ENCODE data around the gene MYLK3.
"Not testable (repeated sequence)": the region's sequence is repeated elsewhere in the genome, so short reads cannot be mapped to it uniquely, and the experiment has no call there.

MYLK3 gene

GRCh38 chr16:46747777-46748651 lies at the start of gene MYLK3:
MYLK3 (minus strand) TSS chr16:46748344; CDS start chr16:46748193, 151 bp downstream.
- no peak for DNase-seq

- no peak for DNase-seq
Measured at GRCh38 chr16:46797501-46797900, 49.4 kb upstream of the MYLK3 start.

- DNase-seq, result no peak
Measured at GRCh38 chr16:46796764-46797269, 48.7 kb upstream of the MYLK3 start.

GRCh38 chr16:46793841-46794240 lies 45.7 kb upstream of the MYLK3 start:
- DNase-seq, result no peak

- DNase-seq, result no peak
Measured at GRCh38 chr16:46790599-46791270, 42.6 kb upstream of the MYLK3 start.

- peak; percentile 78 for DNase-seq
Measured at GRCh38 chr16:46789499-46790414, 41.6 kb upstream of the MYLK3 start.

GRCh38 chr16:46788891-46789474 lies 40.8 kb upstream of the MYLK3 start:
- no peak for DNase-seq

- DNase-seq, result no peak
Measured at GRCh38 chr16:46787909-46788308, 39.8 kb upstream of the MYLK3 start.

GRCh38 chr16:46785076-46785845 lies 37.1 kb upstream of the MYLK3 start:
- no peak for DNase-seq

GRCh38 chr16:46784569-46784968 lies 36.4 kb upstream of the MYLK3 start:
- DNase-seq, result not testable (repeated sequence)

- no peak for DNase-seq
Measured at GRCh38 chr16:46783800-46784199, 35.7 kb upstream of the MYLK3 start.

GRCh38 chr16:46782320-46782719 lies 34.2 kb upstream of the MYLK3 start:
- DNase-seq, result no peak

GRCh38 chr16:46777804-46778203 lies 29.7 kb upstream of the MYLK3 start:
- no peak for DNase-seq

GRCh38 chr16:46775214-46775613 lies 27.1 kb upstream of the MYLK3 start:
- DNase-seq, result no peak

GRCh38 chr16:46774743-46775177 lies 26.6 kb upstream of the MYLK3 start:
- no peak for DNase-seq

GRCh38 chr16:46772463-46772862 lies 24.3 kb upstream of the MYLK3 start:
- no peak for DNase-seq

GRCh38 chr16:46768809-46769208 lies 20.7 kb upstream of the MYLK3 start:
- DNase-seq, result no peak

GRCh38 chr16:46765050-46765449 lies 16.9 kb upstream of the MYLK3 start:
- no peak for DNase-seq

- no peak for DNase-seq
Measured at GRCh38 chr16:46763147-46763546, 15.0 kb upstream of the MYLK3 start.

- DNase-seq, result no peak
Measured at GRCh38 chr16:46762583-46762982, 14.4 kb upstream of the MYLK3 start.

GRCh38 chr16:46759309-46759708 lies 11.2 kb upstream of the MYLK3 start:
- DNase-seq, result no peak

Measured in CD4-positive, alpha-beta T cell treated with Interleukin-4 for 4 hours (primary cell).